GM12878 (cell line): ENCODE results near the gene MRNIP. TPM values are rescaled to one million over a fixed set of nuclear protein-coding genes. Genes with fewer than 3 reads are reported as not detected.

Experiments
- ATAC-seq: fragments of 200-7000 bp; cut with Tn5 transposase; 3 replicates; pipeline ENCODE4 v1.9.1; 2020; ENCODE audit warnings: mild to moderate bottlenecking, moderate library complexity
- BruUV-seq: library from RNA; stranded (reverse); fragments of 400-500 nt; replicated peaks from 2 replicates; lab custom pipeline; 2021; lab: Mats Ljungman, UMichigan
- CTCF ChIA-PET: fragments of 300-600 bp; sonication (Branson Sonifier 250); formaldehyde crosslinking; extraction: SDS; loops from one replicate; lab custom pipeline; 2021; ENCODE audit warnings: inconsistent platforms; lab: Yijun Ruan, JAX
- POLR2A ChIA-PET: fragments of 350-600 bp; formaldehyde crosslinking; extraction: SDS; loops from one replicate; lab custom pipeline; 2021; ENCODE audit warnings: inconsistent platforms; lab: Charles Lee
- RAD21 ChIA-PET: fragments of 300-600 bp; sonication (Branson Sonifier 250); formaldehyde crosslinking; loops from one replicate; lab custom pipeline; 2023; ENCODE audit warnings: antibody characterized with exemption; ENCODE audit not compliant: unreplicated experiment; lab: Charles Lee
- SMC1A ChIA-PET: fragments of 300-600 bp; sonication (Branson Sonifier 250); formaldehyde crosslinking; loops from one replicate; lab custom pipeline; 2023; ENCODE audit not compliant: unreplicated experiment, uncharacterized antibody; lab: Charles Lee
- DNase-seq: peaks from one replicate; pipeline ENCODE4 v3.0.0-alpha.2; 2011; ENCODE audit warnings: low read depth, low spot score
- FAIRE-seq: peaks from 3 replicates; lab custom pipeline; 2011; peaks lifted over from hg19 to GRCh38; lab: Jason Lieb, UNC
- H2AFZ ChIP-seq: 2 replicates; pipeline ENCODE4 v1.6.0; 2011; ENCODE audit warnings: low read depth, low read length, control low read depth; ENCODE audit not compliant: control insufficient read depth
- H3K27ac ChIP-seq: 2 replicates; pipeline ENCODE4 v1.5.1; 2011; ENCODE audit warnings: control low read depth; ENCODE audit not compliant: control insufficient read depth, insufficient read depth
- H3K27me3 ChIP-seq, 2 experiments: replicated peaks in 1 of 2; 2 replicates each; pipeline versions ENCODE4 v1.6.0 to v1.6.1; 2011; ENCODE audit warnings: low read length in 1 of 2; ENCODE audit not compliant: control insufficient read depth in 2 of 2, insufficient read depth in 2 of 2
- H3K36me3 ChIP-seq, 2 experiments: 2 replicates each; pipeline ENCODE4 v1.5.1; 2011; ENCODE audit warnings: low read length in 1 of 2; ENCODE audit not compliant: control insufficient read depth in 2 of 2, insufficient read depth in 2 of 2
- H3K4me1 ChIP-seq: 2 replicates; pipeline ENCODE4 v1.6.1; 2011; ENCODE audit warnings: mild to moderate bottlenecking, low read length, moderate library complexity, mixed read lengths; ENCODE audit not compliant: control insufficient read depth, insufficient read depth
- H3K4me2 ChIP-seq: 2 replicates; pipeline ENCODE4 v1.6.0; 2011; ENCODE audit warnings: control low read depth; ENCODE audit not compliant: control insufficient read depth, insufficient read depth
- H3K4me3 ChIP-seq: fragments of 200-600 bp; sonication (generic); 2 replicates; pipeline ENCODE4 v1.5.1; 2016
- H3K79me2 ChIP-seq: 2 replicates; pipeline ENCODE4 v1.6.0; 2011; ENCODE audit warnings: low read length; ENCODE audit not compliant: control insufficient read depth, insufficient read depth
- H3K9ac ChIP-seq: 2 replicates; pipeline ENCODE4 v1.8.0; 2011; ENCODE audit warnings: low read length, control low read depth, mixed read lengths; ENCODE audit not compliant: control insufficient read depth, insufficient read depth
- H3K9me3 ChIP-seq: replicated peaks from 3 replicates; pipeline ENCODE4 v1.5.1; 2011; ENCODE audit warnings: mild to moderate bottlenecking, low read length; ENCODE audit not compliant: control insufficient read depth, insufficient read depth
- H4K20me1 ChIP-seq: 2 replicates; pipeline ENCODE4 v1.6.0; 2011; ENCODE audit not compliant: control insufficient read depth, insufficient read depth
- BHLHE40 ChIP-seq, 2 experiments: fragments of 450-650 bp in 1 of 2; IDR thresholded peaks; 2 replicates each; pipeline ENCODE4 v1.6.1; 2011 to 2017; ENCODE audit warnings: low read depth in 2 of 2, borderline replicate concordance in 1 of 2, improper control_type of control experiment in 1 of 2, low read length in 1 of 2, mild to moderate bottlenecking in 1 of 2
- CBX3 ChIP-seq: fragments of 200-600 bp; sonication (generic); IDR thresholded peaks from 2 replicates; pipeline ENCODE4 v1.6.1; 2016; ENCODE audit warnings: low read depth, borderline replicate concordance
- IRF4 ChIP-seq: IDR thresholded peaks from 2 replicates; pipeline ENCODE4 v1.6.1; 2011; ENCODE audit warnings: low read depth, low read length
- JUNB ChIP-seq: IDR thresholded peaks from 2 replicates; pipeline ENCODE4 v1.6.1; 2016; ENCODE audit warnings: antibody characterized with exemption, mild to moderate bottlenecking
- NFXL1 ChIP-seq: fragments of 450-650 bp; IDR thresholded peaks from 2 replicates; pipeline ENCODE4 v1.6.1; 2017; ENCODE audit warnings: antibody characterized with exemption, mild to moderate bottlenecking, borderline replicate concordance
- POLR2AphosphoS5 ChIP-seq: IDR thresholded peaks from 2 replicates; pipeline ENCODE4 v1.6.1; 2011; ENCODE audit warnings: mild to moderate bottlenecking, low read length, inconsistent platforms
- STAT1 ChIP-seq: fragments of 450-650 bp; conservative IDR thresholded peaks from 2 replicates; pipeline ENCODE4 v1.6.1; 2014; ENCODE audit warnings: antibody characterized with exemption, mild to moderate bottlenecking
- WRNIP1 ChIP-seq: IDR thresholded peaks from 2 replicates; pipeline ENCODE4 v1.6.1; 2011; ENCODE audit warnings: low read depth, low read length, improper control_type of control experiment, borderline replicate concordance
- YBX1 ChIP-seq: fragments of 450-650 bp; IDR thresholded peaks from 2 replicates; pipeline ENCODE4 v1.6.1; 2016; ENCODE audit warnings: antibody characterized with exemption
- WGBS: methylation state at CpG from one replicate; pipeline ENCODE4 v1.1.6; 2016; ENCODE audit warnings: low lambda C conversion rate; ENCODE audit not compliant: insufficient replicate concordance, insufficient coverage; ENCODE audit errors: missing lambda C conversion rate; 5-methylcytosine and 5-hydroxymethylcytosine counted together
- in situ Hi-C: fragments of 300-500 bp; cut with MboI; formaldehyde crosslinking; loops from 9 replicates; pipeline ENCODE4 v1.14.3; 2018; ENCODE audit warnings: mixed read lengths
- intact Hi-C: fragments of 100-400 bp; cut with micrococcal nuclease; formaldehyde crosslinking; loops from one replicate; pipeline ENCODE4 v1.14.2; 2022; ENCODE audit not compliant: unreplicated experiment
- polyA plus RNA-seq, 11 experiments: library from polyadenylated mRNA; depleted of rRNA in 4 of 11; unstranded in 6 of 11; stranded (reverse) in 5 of 11; fragments of >200 nt; fragmentation: Nextera tagmentation in 4 of 11; fragmentation: Illumina TruSeq in 1 of 11; extraction: Ambion mirVana in 4 of 11; extraction: Trizol in 1 of 11; gene quantifications; 1 replicate in 1 of 11; 2 replicates in 10 of 11; pipeline versions ENCODE4 v1.2.1 to v1.2.3, GENCODE V29; 2011 to 2016; ENCODE audit warnings: inconsistent platforms in 2 of 11, missing spikeins in 2 of 11, low read depth in 1 of 11
- total RNA-seq, 4 experiments: library from RNA; depleted of rRNA in 3 of 4; stranded (reverse); fragments of >200 nt in 3 of 4; fragmentation: Illumina TruSeq in 1 of 4; extraction: Trizol in 1 of 4; gene quantifications; 2 replicates each; pipeline versions ENCODE4 v1.2.1 to v1.2.3, GENCODE V29; 2013 to 2021
- TF ChIP-seq, protein P1 (sequence below): IDR thresholded peaks from 2 replicates; pipeline ENCODE4 v1.6.1; 2011; ENCODE audit warnings: mild to moderate bottlenecking, low read depth, low read length, moderate library complexity; ENCODE audit not compliant: insufficient replicate concordance
- TF ChIP-seq, protein P2 (sequence below): IDR thresholded peaks from 2 replicates; pipeline ENCODE4 v1.6.1; 2012; ENCODE audit warnings: mild to moderate bottlenecking, low read depth, low read length
- TF ChIP-seq, protein P3 (sequence below): fragments of 450-650 bp; IDR thresholded peaks from 2 replicates; pipeline ENCODE4 v1.6.1; 2017; ENCODE audit warnings: mild to moderate bottlenecking, moderate library complexity

The MRNIP gene
- total and polyA plus RNA-seq, 10 of the 15 experiments (the other 5 are each of a cell fraction or from before 2014, with no cell fraction given): 2.4 to 30.4 (median 13.1) TPM

DNA sequence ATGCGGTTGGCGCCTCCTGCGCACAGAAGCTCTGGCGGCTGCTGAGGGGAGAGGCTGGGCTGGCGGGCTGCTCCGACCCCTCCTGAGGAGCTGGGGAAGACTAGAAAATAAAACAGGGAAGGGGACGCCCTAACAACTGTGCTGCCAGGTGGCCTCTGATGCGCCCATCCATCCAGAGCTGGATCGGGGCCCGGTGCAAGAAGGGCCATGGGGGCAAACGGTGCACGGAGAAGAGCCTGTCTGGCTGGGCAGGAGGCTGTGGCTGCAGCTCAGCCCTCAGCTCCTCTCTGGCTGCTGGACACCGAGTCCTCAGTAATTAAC lies 21.0 kb upstream of the MRNIP start:
- POLR2A ChIA-PET: no interaction called here

More for the DNA sequence above, 21.0 kb upstream of the MRNIP start:
- Histone ChIP-seq H4K20me1 (no peaks in the 10 kb centered on the region), H3K27ac (no peak overlapping the region), H3K79me2 (no peaks in the 10 kb centered on the region), H3K27me3 (no peaks in the 10 kb centered on the region), H3K4me2 (no peak overlapping the region), H2AFZ (no peak overlapping the region), H3K9me3 (peaks cover 16% of the 10 kb centered on the region), H3K9ac (no peak overlapping the region), H3K4me1 (no peaks in the 10 kb centered on the region), H3K4me3 (no peak overlapping the region), H3K36me3 (peaks cover 12 to 16% of the 10 kb centered on the region in 2 experiments)
- ChIA-PET CTCF (interaction anchor here (1.0 kb wide), 1 partner anchor 143 kb away, joined by 3 read pairs; no protein-coding TSS in a partner anchor), SMC1A (interaction anchor here (0.6 kb wide), 1 partner anchor 9 kb away, joined by 3 read pairs; no protein-coding TSS in a partner anchor), RAD21 (no interaction called here)
- DNase-seq: no peak
- intact Hi-C loops: no loop called here
- no peak for FAIRE-seq
- BruUV-seq: no TSS peak
- no peak for ATAC-seq
- in situ Hi-C loops: no loop called here
- WGBS: 97% methylated on average over 13 of the region's 13 CpGs
- TF ChIP-seq, protein P1, sequence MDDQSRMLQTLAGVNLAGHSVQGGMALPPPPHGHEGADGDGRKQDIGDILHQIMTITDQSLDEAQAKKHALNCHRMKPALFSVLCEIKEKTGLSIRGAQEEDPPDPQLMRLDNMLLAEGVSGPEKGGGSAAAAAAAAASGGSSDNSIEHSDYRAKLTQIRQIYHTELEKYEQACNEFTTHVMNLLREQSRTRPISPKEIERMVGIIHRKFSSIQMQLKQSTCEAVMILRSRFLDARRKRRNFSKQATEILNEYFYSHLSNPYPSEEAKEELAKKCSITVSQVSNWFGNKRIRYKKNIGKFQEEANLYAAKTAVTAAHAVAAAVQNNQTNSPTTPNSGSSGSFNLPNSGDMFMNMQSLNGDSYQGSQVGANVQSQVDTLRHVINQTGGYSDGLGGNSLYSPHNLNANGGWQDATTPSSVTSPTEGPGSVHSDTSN: no peak
- TF ChIP-seq BHLHE40 (IDR thresholded peaks at IDR 0.05; ENCODE audit: borderline replicate concordance in 1 of 2, low read depth in 2 of 2, low read length in 1 of 2) (no peak), WRNIP1 (no peak), STAT1 (no peak), IRF4 (no peak), JUNB (no peak), POLR2AphosphoS5 (no peak), CBX3 (no peak), YBX1 (no peak), NFXL1 (no peak)
- TF ChIP-seq, protein P2, sequence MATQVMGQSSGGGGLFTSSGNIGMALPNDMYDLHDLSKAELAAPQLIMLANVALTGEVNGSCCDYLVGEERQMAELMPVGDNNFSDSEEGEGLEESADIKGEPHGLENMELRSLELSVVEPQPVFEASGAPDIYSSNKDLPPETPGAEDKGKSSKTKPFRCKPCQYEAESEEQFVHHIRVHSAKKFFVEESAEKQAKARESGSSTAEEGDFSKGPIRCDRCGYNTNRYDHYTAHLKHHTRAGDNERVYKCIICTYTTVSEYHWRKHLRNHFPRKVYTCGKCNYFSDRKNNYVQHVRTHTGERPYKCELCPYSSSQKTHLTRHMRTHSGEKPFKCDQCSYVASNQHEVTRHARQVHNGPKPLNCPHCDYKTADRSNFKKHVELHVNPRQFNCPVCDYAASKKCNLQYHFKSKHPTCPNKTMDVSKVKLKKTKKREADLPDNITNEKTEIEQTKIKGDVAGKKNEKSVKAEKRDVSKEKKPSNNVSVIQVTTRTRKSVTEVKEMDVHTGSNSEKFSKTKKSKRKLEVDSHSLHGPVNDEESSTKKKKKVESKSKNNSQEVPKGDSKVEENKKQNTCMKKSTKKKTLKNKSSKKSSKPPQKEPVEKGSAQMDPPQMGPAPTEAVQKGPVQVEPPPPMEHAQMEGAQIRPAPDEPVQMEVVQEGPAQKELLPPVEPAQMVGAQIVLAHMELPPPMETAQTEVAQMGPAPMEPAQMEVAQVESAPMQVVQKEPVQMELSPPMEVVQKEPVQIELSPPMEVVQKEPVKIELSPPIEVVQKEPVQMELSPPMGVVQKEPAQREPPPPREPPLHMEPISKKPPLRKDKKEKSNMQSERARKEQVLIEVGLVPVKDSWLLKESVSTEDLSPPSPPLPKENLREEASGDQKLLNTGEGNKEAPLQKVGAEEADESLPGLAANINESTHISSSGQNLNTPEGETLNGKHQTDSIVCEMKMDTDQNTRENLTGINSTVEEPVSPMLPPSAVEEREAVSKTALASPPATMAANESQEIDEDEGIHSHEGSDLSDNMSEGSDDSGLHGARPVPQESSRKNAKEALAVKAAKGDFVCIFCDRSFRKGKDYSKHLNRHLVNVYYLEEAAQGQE: no peak
- TF ChIP-seq, protein P3, sequence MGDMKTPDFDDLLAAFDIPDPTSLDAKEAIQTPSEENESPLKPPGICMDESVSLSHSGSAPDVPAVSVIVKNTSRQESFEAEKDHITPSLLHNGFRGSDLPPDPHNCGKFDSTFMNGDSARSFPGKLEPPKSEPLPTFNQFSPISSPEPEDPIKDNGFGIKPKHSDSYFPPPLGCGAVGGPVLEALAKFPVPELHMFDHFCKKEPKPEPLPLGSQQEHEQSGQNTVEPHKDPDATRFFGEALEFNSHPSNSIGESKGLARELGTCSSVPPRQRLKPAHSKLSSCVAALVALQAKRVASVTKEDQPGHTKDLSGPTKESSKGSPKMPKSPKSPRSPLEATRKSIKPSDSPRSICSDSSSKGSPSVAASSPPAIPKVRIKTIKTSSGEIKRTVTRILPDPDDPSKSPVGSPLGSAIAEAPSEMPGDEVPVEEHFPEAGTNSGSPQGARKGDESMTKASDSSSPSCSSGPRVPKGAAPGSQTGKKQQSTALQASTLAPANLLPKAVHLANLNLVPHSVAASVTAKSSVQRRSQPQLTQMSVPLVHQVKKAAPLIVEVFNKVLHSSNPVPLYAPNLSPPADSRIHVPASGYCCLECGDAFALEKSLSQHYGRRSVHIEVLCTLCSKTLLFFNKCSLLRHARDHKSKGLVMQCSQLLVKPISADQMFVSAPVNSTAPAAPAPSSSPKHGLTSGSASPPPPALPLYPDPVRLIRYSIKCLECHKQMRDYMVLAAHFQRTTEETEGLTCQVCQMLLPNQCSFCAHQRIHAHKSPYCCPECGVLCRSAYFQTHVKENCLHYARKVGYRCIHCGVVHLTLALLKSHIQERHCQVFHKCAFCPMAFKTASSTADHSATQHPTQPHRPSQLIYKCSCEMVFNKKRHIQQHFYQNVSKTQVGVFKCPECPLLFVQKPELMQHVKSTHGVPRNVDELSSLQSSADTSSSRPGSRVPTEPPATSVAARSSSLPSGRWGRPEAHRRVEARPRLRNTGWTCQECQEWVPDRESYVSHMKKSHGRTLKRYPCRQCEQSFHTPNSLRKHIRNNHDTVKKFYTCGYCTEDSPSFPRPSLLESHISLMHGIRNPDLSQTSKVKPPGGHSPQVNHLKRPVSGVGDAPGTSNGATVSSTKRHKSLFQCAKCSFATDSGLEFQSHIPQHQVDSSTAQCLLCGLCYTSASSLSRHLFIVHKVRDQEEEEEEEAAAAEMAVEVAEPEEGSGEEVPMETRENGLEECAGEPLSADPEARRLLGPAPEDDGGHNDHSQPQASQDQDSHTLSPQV: no peak
